Panc1 (cell line): ENCODE results near the gene RABGAP1L. TPM values are rescaled to one million over a fixed set of nuclear protein-coding genes. Genes with fewer than 3 reads are reported as not detected.

ENCODE experiments used
- ATAC-seq: fragments of 200-7000 bp; cut with Tn5 transposase; 2 replicates; pipeline ENCODE4 v1.9.1; 2020; ENCODE audit warnings: mild to moderate bottlenecking, moderate library complexity
- BruUV-seq: library from RNA; stranded (reverse); fragments of 400-500 nt; replicated peaks from 2 replicates; lab custom pipeline; 2021; lab: Mats Ljungman, UMichigan
- CTCF ChIA-PET: fragments of 300-600 bp; sonication (Branson Sonifier 250); formaldehyde crosslinking; loops from one replicate; lab custom pipeline; 2022; ENCODE audit warnings: antibody characterized with exemption; lab: Charles Lee
- POLR2A ChIA-PET: fragments of 300-600 bp; sonication (Branson Sonifier 250); formaldehyde crosslinking; loops from one replicate; lab custom pipeline; 2022; ENCODE audit warnings: antibody characterized with exemption; lab: Charles Lee
- DNase-seq: peaks from one replicate; pipeline ENCODE4 v3.0.0-alpha.2; 2010; ENCODE audit warnings: low read depth, low spot score
- H3K27ac ChIP-seq: 2 replicates; pipeline ENCODE4 v1.5.1; 2011; ENCODE audit warnings: mild to moderate bottlenecking, low read length, inconsistent platforms
- H3K27me3 ChIP-seq: fragments of 200-500 bp; sonication (Bioruptor generic); 2 replicates; pipeline ENCODE4 v1.6.0; 2014; ENCODE audit warnings: low read length, inconsistent platforms; ENCODE audit not compliant: control insufficient read depth, insufficient read depth
- H3K36me3 ChIP-seq: fragments of 200-500 bp; sonication (Bioruptor generic); 2 replicates; pipeline ENCODE4 v1.5.1; 2014; ENCODE audit warnings: inconsistent platforms, mild to moderate bottlenecking, low read length, moderate library complexity; ENCODE audit not compliant: control insufficient read depth, insufficient read depth
- H3K4me1 ChIP-seq: 2 replicates; pipeline ENCODE4 v1.5.1; 2011; ENCODE audit warnings: inconsistent platforms, mild to moderate bottlenecking, low read length, moderate library complexity; ENCODE audit not compliant: control insufficient read depth, insufficient read depth
- H3K4me3 ChIP-seq, 2 experiments: 2 replicates each; pipeline ENCODE4 v1.5.1; 2011 to 2012; ENCODE audit warnings: low read depth in 2 of 2, low read length in 2 of 2, mild to moderate bottlenecking in 2 of 2, inconsistent platforms in 1 of 2, moderate library complexity in 1 of 2
- H3K9me3 ChIP-seq: fragments of 200-500 bp; sonication (Bioruptor generic); 2 replicates; pipeline ENCODE4 v1.5.1; 2014; ENCODE audit warnings: low read depth, mild to moderate bottlenecking, inconsistent platforms, low read length, moderate library complexity; ENCODE audit not compliant: control insufficient read depth, insufficient read depth
- CTCF ChIP-seq: fragments of 450-650 bp; IDR thresholded peaks from 2 replicates; pipeline ENCODE4 v1.5.1; 2017; ENCODE audit warnings: mild to moderate bottlenecking
- REST ChIP-seq, 2 experiments: IDR thresholded peaks; 2 replicates each; pipeline ENCODE4 v1.6.1; 2011 to 2012; ENCODE audit warnings: low read depth in 2 of 2, control low read depth in 1 of 2, low read length in 1 of 2, mild to moderate bottlenecking in 1 of 2, moderate library complexity in 1 of 2; ENCODE audit not compliant: insufficient read depth in 1 of 2
- SIN3A ChIP-seq: IDR thresholded peaks from 2 replicates; pipeline ENCODE4 v1.6.1; 2012; ENCODE audit warnings: low read depth, mild to moderate bottlenecking, low read length, moderate library complexity, borderline replicate concordance; ENCODE audit not compliant: insufficient read depth
- TCF7L2 ChIP-seq: IDR thresholded peaks from 2 replicates; pipeline ENCODE4 v1.6.1; 2011; ENCODE audit warnings: mild to moderate bottlenecking, low read depth, low read length, inconsistent platforms
- in situ Hi-C: cut with HindIII; loops from 2 replicates; pipeline ENCODE4 v1.10.0; 2016; ENCODE audit warnings: low sequenced_read_pairs, low pct_unique_long_range_greater_than_20kb
- intact Hi-C: fragments of 100-400 bp; cut with micrococcal nuclease; formaldehyde crosslinking; loops from one replicate; pipeline ENCODE4 v1.10.0; 2022; ENCODE audit not compliant: unreplicated experiment
- total RNA-seq: library from RNA; stranded (reverse); gene quantifications from one replicate; pipeline ENCODE4 v1.2.1, GENCODE V29; 2021; ENCODE audit not compliant: unreplicated experiment

RABGAP1L gene
- total RNA-seq, 1 experiment from 2014 or later, result 37.0 TPM

GRCh38 chr1:174273776-174274175 lies 114.5 kb downstream of the RABGAP1L start:
- Histone ChIP-seq H3K27ac (no peak overlapping the region), H3K4me3 (no peak overlapping the region), H3K4me1 (no peaks in the 10 kb centered on the region), H3K9me3 (no peaks in the 10 kb centered on the region), H3K27me3 (no peaks in the 10 kb centered on the region), H3K36me3 (no peaks in the 10 kb centered on the region)
- in situ Hi-C loops (no loop called here), intact Hi-C loops (no loop called here)
- ATAC-seq, result no peak
- POLR2A ChIA-PET, result no interaction called here
- DNase-seq, result no peak
- CTCF ChIA-PET, result no interaction called here
- BruUV-seq, result no TSS peak
- TF ChIP-seq REST (IDR thresholded peaks at IDR 0.05; ENCODE audit: insufficient read depth in 1 of 2, low read depth in 2 of 2, low read length in 1 of 2) (no peak), CTCF (no peak), SIN3A (no peak)

- no peak overlapping the region for H3K27ac ChIP-seq
- ChIA-PET CTCF (no interaction called here), POLR2A (no interaction called here)
- H3K27me3 ChIP-seq, result no peaks in the 10 kb centered on the region
- TF ChIP-seq CTCF (no peak), TCF7L2 (no peak), SIN3A (no peak), REST (IDR thresholded peaks at IDR 0.05; ENCODE audit: insufficient read depth in 1 of 2, low read depth in 2 of 2, low read length in 1 of 2) (no peak)
- H3K4me3 ChIP-seq, result no peak overlapping the region
- intact Hi-C loops (no loop called here), in situ Hi-C loops (no loop called here)
- H3K4me1 ChIP-seq, result no peaks in the 10 kb centered on the region
- ATAC-seq (no peak), DNase-seq (no peak)
- BruUV-seq, result no TSS peak
- no peaks in the 10 kb centered on the region for H3K36me3 ChIP-seq
- no peaks in the 10 kb centered on the region for H3K9me3 ChIP-seq
These were observed 115.1 kb downstream of the RABGAP1L start for GRCh38 chr1:174274452-174274851.
